DMS 273 (cell line): ENCODE measurements around the gene C2orf92.
A peak's percentile ranks its signal among the peaks of the same experiment; 100 is the strongest.
"Not testable (repeated sequence)": the region's sequence is repeated elsewhere in the genome, so short reads cannot be mapped to it uniquely, and the experiment has no call there.

Experiments used
- DNase-seq: peaks from one replicate; lab custom pipeline; 2025; ENCODE audit not compliant: unreplicated experiment; lab: John Stamatoyannopoulos, UW

The C2orf92 gene

GRCh38 chr2:97669448-97669847 lies at the start of gene C2orf92:
Gene C2orf92, plus strand, starts transcription at chr2:97669713. Its CDS starts 76 bp downstream, at chr2:97669789.
- DNase-seq = no peak

- DNase-seq = not testable (repeated sequence)
Measured at GRCh38 chr2:97620492-97620891, 49.0 kb upstream of the C2orf92 start.

GRCh38 chr2:97622976-97623375 lies 46.5 kb upstream of the C2orf92 start:
- not testable (repeated sequence) for DNase-seq

- not testable (repeated sequence) for DNase-seq
Measured at GRCh38 chr2:97625354-97626048, 44.0 kb upstream of the C2orf92 start.

GRCh38 chr2:97626049-97626430 lies 43.5 kb upstream of the C2orf92 start:
- not testable (repeated sequence) for DNase-seq

GRCh38 chr2:97644023-97644717 lies 25.3 kb upstream of the C2orf92 start:
- DNase-seq = no peak

GRCh38 chr2:97645112-97645694 lies 24.3 kb upstream of the C2orf92 start:
- DNase-seq = peak; percentile 43

- peak; percentile 99 for DNase-seq
Measured at GRCh38 chr2:97645695-97646629, 23.6 kb upstream of the C2orf92 start, which contains the start of gene COX5B. Gene COX5B, plus strand, starts transcription at chr2:97646062. Its CDS starts 25 bp downstream, at chr2:97646087.

GRCh38 chr2:97646977-97647376 lies 22.5 kb upstream of the C2orf92 start:
- no peak for DNase-seq

- DNase-seq = no peak
Measured at GRCh38 chr2:97651114-97651513, 18.4 kb upstream of the C2orf92 start.

- no peak for DNase-seq
Measured at GRCh38 chr2:97653473-97653872, 16.0 kb upstream of the C2orf92 start.

- no peak for DNase-seq
Measured at GRCh38 chr2:97653874-97654273, 15.6 kb upstream of the C2orf92 start.

GRCh38 chr2:97654309-97654708 lies 15.2 kb upstream of the C2orf92 start:
- no peak for DNase-seq

- DNase-seq = no peak
Measured at GRCh38 chr2:97654791-97655190, 14.7 kb upstream of the C2orf92 start.

GRCh38 chr2:97656129-97656755 lies 13.3 kb upstream of the C2orf92 start:
- DNase-seq = no peak

- DNase-seq = no peak
Measured at GRCh38 chr2:97656905-97657587, 12.5 kb upstream of the C2orf92 start.

GRCh38 chr2:97657986-97658690 lies 11.4 kb upstream of the C2orf92 start:
- DNase-seq = no peak

- no peak for DNase-seq
Measured at GRCh38 chr2:97658691-97659157, 10.8 kb upstream of the C2orf92 start.
